Neural cell (in vitro differentiated cells): Measurements from ENCODE around the gene ACTA2. TPM values are rescaled to one million over a fixed set of nuclear protein-coding genes. Genes with fewer than 3 reads are reported as not detected.

Experiments
- H2AFZ ChIP-seq: fragments of 200-600, 300-800 bp; sonication (generic), shearing (Covaris generic); 2 replicates; pipeline ENCODE4 v1.6.0; 2014; ENCODE audit warnings: low read depth, mild to moderate bottlenecking, antibody characterized with exemption, low read length, moderate library complexity
- H3F3A ChIP-seq: fragments of 200-600 bp; shearing (Covaris generic); 2 replicates; pipeline ENCODE4 v1.6.1; 2016; ENCODE audit warnings: mild to moderate bottlenecking, moderate library complexity, mixed read lengths, antibody characterized with exemption, low read length; ENCODE audit not compliant: insufficient read depth, poor library complexity, severe bottlenecking
- H3K27ac ChIP-seq: fragments of 200-600, 300-800 bp; sonication (generic), shearing (Covaris generic); 2 replicates; pipeline ENCODE4 v1.5.1; 2014; ENCODE audit warnings: mild to moderate bottlenecking, low read length, moderate library complexity
- H3K27me3 ChIP-seq: fragments of 300-800, 200-600 bp; sonication (generic), shearing (Covaris generic); 2 replicates; pipeline ENCODE4 v1.6.0; 2014; ENCODE audit warnings: mild to moderate bottlenecking, low read depth, low read length, moderate library complexity; ENCODE audit not compliant: insufficient read depth
- H3K36me3 ChIP-seq: fragments of 300-800, 200-600 bp; sonication (generic), shearing (Covaris generic); 2 replicates; pipeline ENCODE4 v1.5.1; 2014; ENCODE audit warnings: mild to moderate bottlenecking, antibody characterized with exemption, low read length, moderate library complexity; ENCODE audit not compliant: insufficient read depth
- H3K4me2 ChIP-seq: fragments of 300-800, 200-600 bp; sonication (generic), shearing (Covaris generic); 2 replicates; pipeline ENCODE4 v1.6.0; 2014; ENCODE audit warnings: mild to moderate bottlenecking, low read length
- H3K4me3 ChIP-seq: fragments of 300-800, 200-600 bp; sonication (generic), shearing (Covaris generic); 2 replicates; pipeline ENCODE4 v1.5.1; 2014; ENCODE audit warnings: mild to moderate bottlenecking, low read length, moderate library complexity
- H3K79me2 ChIP-seq: fragments of 200-600 bp; shearing (Covaris generic); replicated peaks from 2 replicates; pipeline ENCODE4 v1.6.0; 2014; ENCODE audit warnings: mild to moderate bottlenecking, low read length, moderate library complexity; ENCODE audit not compliant: insufficient read depth
- H3K9ac ChIP-seq: fragments of 300-800, 200-600 bp; sonication (generic), shearing (Covaris generic); 2 replicates; pipeline ENCODE4 v1.6.1; 2016; ENCODE audit warnings: mild to moderate bottlenecking, low read length, mixed read lengths
- H3K9me2 ChIP-seq: fragments of 200-600 bp; shearing (Covaris generic); 2 replicates; pipeline ENCODE4 v1.6.1; 2016; ENCODE audit warnings: mild to moderate bottlenecking, low read length, mixed read lengths; ENCODE audit not compliant: insufficient read depth
- H3K9me3 ChIP-seq: fragments of 200-600, 300-800 bp; sonication (generic), shearing (Covaris generic); 2 replicates; pipeline ENCODE4 v1.6.1; 2016; ENCODE audit warnings: mild to moderate bottlenecking, mixed run types, low read length, moderate library complexity, mixed read lengths
- H4K20me1 ChIP-seq: fragments of 200-600 bp; shearing (Covaris generic); 2 replicates; pipeline ENCODE4 v1.6.1; 2016; ENCODE audit warnings: mild to moderate bottlenecking, mixed run types; ENCODE audit not compliant: insufficient read depth
- CTCF ChIP-seq: fragments of 450-650 bp; IDR thresholded peaks from 2 replicates; pipeline ENCODE4 v1.5.1; 2014; ENCODE audit warnings: antibody characterized with exemption, mild to moderate bottlenecking, moderate library complexity; ENCODE audit not compliant: poor library complexity, severe bottlenecking
- EP300 ChIP-seq: fragments of 450-650 bp; conservative IDR thresholded peaks from 2 replicates; pipeline ENCODE4 v1.6.1; 2014; ENCODE audit warnings: antibody characterized with exemption, mild to moderate bottlenecking, moderate library complexity; ENCODE audit not compliant: poor library complexity, severe bottlenecking
- EZH2 ChIP-seq: fragments of 200-600, 300-800 bp; shearing (Covaris generic), sonication (generic); IDR thresholded peaks from 2 replicates; pipeline ENCODE4 v1.6.1; 2014; ENCODE audit warnings: antibody characterized with exemption, low read length, borderline replicate concordance, mild to moderate bottlenecking; ENCODE audit not compliant: insufficient read depth, poor library complexity, severe bottlenecking
- MXI1 ChIP-seq: fragments of 450-650 bp; conservative IDR thresholded peaks from 2 replicates; pipeline ENCODE4 v1.6.1; 2014; ENCODE audit warnings: antibody characterized with exemption, mild to moderate bottlenecking; ENCODE audit not compliant: poor library complexity, severe bottlenecking
- POLR2AphosphoS5 ChIP-seq: IDR thresholded peaks from 2 replicates; pipeline ENCODE4 v1.6.1; 2012
- RAD21 ChIP-seq: fragments of 450-650 bp; conservative IDR thresholded peaks from 2 replicates; pipeline ENCODE4 v1.6.1; 2014; ENCODE audit warnings: antibody characterized with exemption, mild to moderate bottlenecking, moderate library complexity
- SMC3 ChIP-seq: fragments of 450-650 bp; conservative IDR thresholded peaks from 2 replicates; pipeline ENCODE4 v1.6.1; 2014; ENCODE audit warnings: antibody characterized with exemption, mild to moderate bottlenecking, moderate library complexity; ENCODE audit not compliant: poor library complexity
- TAF1 ChIP-seq: IDR thresholded peaks from 2 replicates; pipeline ENCODE4 v1.6.1; 2012; ENCODE audit warnings: low read depth
- polyA plus RNA-seq: library from polyadenylated mRNA; depleted of rRNA; stranded (reverse); fragments of >200 nt; gene quantifications from 2 replicates; pipeline ENCODE4 v1.2.3, GENCODE V29; 2014

The ACTA2 gene
- polyA plus RNA-seq, 1 donor from 2014 or later = 0.53 TPM

- no peak overlapping the region for H3K4me3 ChIP-seq
- TF ChIP-seq CTCF = no peak
- no peak for TF ChIP-seq SMC3
- no peak for TF ChIP-seq EP300
- no peak for TF ChIP-seq MXI1
- TF ChIP-seq EZH2 = no peak
- TF ChIP-seq POLR2AphosphoS5 = no peak
- no peak for TF ChIP-seq RAD21
- H3K9me3 ChIP-seq = no peaks in the 10 kb centered on the region
- no peak overlapping the region for H3K27ac ChIP-seq
- no peak overlapping the region for H3K9ac ChIP-seq
- H3K4me2 ChIP-seq = no peak overlapping the region
- no peaks in the 10 kb centered on the region for H4K20me1 ChIP-seq
- H2AFZ ChIP-seq = no peak overlapping the region
- H3K27me3 ChIP-seq = no peaks in the 10 kb centered on the region
- no peaks in the 10 kb centered on the region for H3F3A ChIP-seq
- no peaks in the 10 kb centered on the region for H3K79me2 ChIP-seq
- peaks cover 8% of the 10 kb centered on the region for H3K36me3 ChIP-seq
- H3K9me2 ChIP-seq = no peaks in the 10 kb centered on the region
These were observed 36.3 kb downstream of the ACTA2 start for GRCh38 chr10:88916231-88916630.

- H3K27me3 ChIP-seq = no peaks in the 10 kb centered on the region
- no peaks in the 10 kb centered on the region for H3K79me2 ChIP-seq
- no peak overlapping the region for H3K27ac ChIP-seq
- peaks cover 8% of the 10 kb centered on the region for H3K36me3 ChIP-seq
- no peaks in the 10 kb centered on the region for H3F3A ChIP-seq
- H4K20me1 ChIP-seq = no peaks in the 10 kb centered on the region
- TF ChIP-seq MXI1 (no peak), EP300 (no peak), POLR2AphosphoS5 (no peak), EZH2 (no peak), TAF1 (no peak)
- no peak overlapping the region for H2AFZ ChIP-seq
- H3K9ac ChIP-seq = no peak overlapping the region
- H3K9me2 ChIP-seq = no peaks in the 10 kb centered on the region
- no peak overlapping the region for H3K4me2 ChIP-seq
- no peaks in the 10 kb centered on the region for H3K9me3 ChIP-seq
- H3K4me3 ChIP-seq = no peak overlapping the region
These were observed 36.8 kb downstream of the ACTA2 start for GRCh38 chr10:88915781-88916180.

GRCh38 chr10:88913788-88914187, 38.8 kb downstream of the ACTA2 start:
- TF ChIP-seq CTCF = no peak
- TF ChIP-seq POLR2AphosphoS5 = no peak
- TF ChIP-seq SMC3 = no peak
- TF ChIP-seq EZH2 = no peak
- no peak for TF ChIP-seq TAF1
- no peak for TF ChIP-seq EP300
- TF ChIP-seq RAD21 = no peak
- H3F3A ChIP-seq = no peaks in the 10 kb centered on the region
- H3K9me3 ChIP-seq = no peaks in the 10 kb centered on the region
- H3K36me3 ChIP-seq = peaks cover 4% of the 10 kb centered on the region
- H3K79me2 ChIP-seq = no peaks in the 10 kb centered on the region
- no peak overlapping the region for H3K4me2 ChIP-seq
- H3K9me2 ChIP-seq = no peaks in the 10 kb centered on the region
- no peaks in the 10 kb centered on the region for H3K27me3 ChIP-seq
- H2AFZ ChIP-seq = no peak overlapping the region
- H3K4me3 ChIP-seq = no peak overlapping the region
- H3K27ac ChIP-seq = no peak overlapping the region
- H4K20me1 ChIP-seq = no peaks in the 10 kb centered on the region
- no peak overlapping the region for H3K9ac ChIP-seq
